GM12872 (cell line): ENCODE measurements around the gene MAN1C1.

Experiments used
- TF ChIP-seq, protein P1 (sequence below): IDR thresholded peaks from 3 replicates; pipeline ENCODE4 v1.5.1; 2011; ENCODE audit warnings: low read depth, mild to moderate bottlenecking, low read length, moderate library complexity; ENCODE audit not compliant: insufficient read depth

Gene MAN1C1

DNA sequence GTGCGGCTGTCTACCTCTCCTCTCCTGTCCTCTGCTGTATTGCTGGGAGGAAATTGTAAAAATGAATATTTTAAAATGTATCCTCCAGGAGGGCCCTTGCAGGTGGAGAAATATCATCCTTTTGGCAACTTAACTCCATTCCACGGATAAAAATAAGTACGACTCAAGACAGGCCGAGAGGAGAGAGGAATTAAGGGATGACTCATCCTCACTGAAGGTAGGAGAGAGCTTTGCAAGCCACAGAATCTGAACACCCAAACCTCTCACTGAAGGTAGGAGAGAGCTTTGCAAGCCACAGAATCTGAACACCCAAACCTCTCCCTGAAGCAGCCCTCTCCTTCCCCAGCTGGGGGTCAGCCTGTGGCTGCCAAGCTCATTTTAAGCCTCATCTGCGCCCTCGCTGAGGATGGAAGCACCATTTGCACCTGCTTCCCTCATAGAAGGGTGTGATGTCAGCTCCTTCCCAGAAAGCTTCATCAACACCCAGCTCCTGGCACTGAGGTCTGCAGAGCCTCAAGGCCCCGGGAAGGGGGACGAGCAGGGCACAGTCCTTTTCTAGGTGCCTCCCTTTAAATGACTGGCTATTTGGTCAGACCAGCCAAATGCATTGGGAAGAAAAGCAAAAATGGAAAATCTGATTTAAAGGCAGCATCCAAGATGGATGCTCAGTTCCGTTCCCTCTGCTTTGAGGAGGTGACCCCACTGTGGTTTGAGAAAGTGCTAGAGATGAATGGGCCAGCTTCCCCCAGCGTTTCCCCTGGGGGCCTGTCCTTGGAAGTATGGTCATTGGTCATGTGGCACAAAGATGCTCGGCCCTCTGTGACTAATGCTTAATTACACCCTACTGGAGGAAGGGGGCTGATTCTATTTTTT lies 170.5 kb downstream of the MAN1C1 start:
- TF ChIP-seq, protein P1, sequence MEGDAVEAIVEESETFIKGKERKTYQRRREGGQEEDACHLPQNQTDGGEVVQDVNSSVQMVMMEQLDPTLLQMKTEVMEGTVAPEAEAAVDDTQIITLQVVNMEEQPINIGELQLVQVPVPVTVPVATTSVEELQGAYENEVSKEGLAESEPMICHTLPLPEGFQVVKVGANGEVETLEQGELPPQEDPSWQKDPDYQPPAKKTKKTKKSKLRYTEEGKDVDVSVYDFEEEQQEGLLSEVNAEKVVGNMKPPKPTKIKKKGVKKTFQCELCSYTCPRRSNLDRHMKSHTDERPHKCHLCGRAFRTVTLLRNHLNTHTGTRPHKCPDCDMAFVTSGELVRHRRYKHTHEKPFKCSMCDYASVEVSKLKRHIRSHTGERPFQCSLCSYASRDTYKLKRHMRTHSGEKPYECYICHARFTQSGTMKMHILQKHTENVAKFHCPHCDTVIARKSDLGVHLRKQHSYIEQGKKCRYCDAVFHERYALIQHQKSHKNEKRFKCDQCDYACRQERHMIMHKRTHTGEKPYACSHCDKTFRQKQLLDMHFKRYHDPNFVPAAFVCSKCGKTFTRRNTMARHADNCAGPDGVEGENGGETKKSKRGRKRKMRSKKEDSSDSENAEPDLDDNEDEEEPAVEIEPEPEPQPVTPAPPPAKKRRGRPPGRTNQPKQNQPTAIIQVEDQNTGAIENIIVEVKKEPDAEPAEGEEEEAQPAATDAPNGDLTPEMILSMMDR, result no peak

DNA sequence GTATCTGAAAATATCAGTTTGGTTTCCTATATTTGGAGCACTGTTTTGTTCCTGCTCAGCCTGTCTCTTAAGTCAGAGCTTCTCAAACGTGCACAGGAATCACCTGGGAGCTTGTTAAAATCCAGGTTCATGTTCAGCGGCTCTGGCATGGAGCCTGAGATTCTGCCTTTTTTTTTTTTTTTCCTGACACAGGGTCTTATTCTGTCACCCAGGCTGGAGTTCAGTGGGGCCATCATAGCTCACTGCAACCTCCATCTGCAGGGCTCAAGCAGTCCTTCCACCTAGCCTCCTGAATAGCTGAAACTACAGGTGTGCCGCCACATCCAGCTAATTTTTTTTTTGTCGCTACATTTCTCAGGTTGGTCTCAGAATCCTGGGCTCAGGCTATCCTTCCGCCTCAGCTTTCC lies 171.2 kb downstream of the MAN1C1 start:
- TF ChIP-seq, protein P1, result no peak

DNA sequence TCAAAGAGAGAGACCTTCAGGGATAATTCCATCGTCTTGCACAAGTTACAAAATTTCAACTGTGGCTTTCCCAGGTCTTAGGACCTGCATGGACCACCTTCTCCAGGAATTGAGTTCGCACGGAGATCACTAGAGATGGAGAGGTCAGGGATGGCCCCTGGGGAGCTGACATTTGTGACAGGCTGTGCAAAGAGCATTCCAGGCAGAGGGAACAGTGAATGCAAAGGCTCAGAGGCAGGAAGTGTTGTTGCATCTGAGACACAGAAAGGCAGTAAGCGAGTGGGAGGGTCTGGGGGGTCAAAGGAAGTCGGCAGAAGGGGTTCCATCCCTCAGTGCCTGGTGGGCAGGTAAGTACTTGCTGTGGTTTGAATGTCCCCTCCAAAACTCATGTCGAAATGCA lies 173.9 kb downstream of the MAN1C1 start:
- TF ChIP-seq, protein P1, result no peak

DNA sequence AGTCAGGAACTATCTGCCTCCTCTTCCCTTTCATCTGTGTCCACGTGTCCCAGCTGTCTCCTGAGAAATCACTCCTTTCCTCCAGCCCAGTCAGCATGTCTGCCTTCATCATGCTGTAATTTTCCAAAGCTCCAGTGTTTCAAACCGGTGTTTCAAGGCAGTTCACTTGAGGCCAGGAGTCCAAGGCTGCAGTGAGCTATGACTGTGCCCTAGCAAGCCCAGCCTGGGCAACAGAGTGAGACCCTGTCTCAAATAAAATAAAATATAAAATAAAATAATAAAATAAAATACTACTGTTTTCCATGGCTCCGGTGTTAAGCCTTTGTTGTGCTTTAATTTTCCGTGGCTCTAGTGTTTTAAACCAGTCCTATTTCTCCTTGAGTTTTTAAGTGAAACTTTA lies 175.5 kb downstream of the MAN1C1 start:
- TF ChIP-seq, protein P1, result no peak

DNA sequence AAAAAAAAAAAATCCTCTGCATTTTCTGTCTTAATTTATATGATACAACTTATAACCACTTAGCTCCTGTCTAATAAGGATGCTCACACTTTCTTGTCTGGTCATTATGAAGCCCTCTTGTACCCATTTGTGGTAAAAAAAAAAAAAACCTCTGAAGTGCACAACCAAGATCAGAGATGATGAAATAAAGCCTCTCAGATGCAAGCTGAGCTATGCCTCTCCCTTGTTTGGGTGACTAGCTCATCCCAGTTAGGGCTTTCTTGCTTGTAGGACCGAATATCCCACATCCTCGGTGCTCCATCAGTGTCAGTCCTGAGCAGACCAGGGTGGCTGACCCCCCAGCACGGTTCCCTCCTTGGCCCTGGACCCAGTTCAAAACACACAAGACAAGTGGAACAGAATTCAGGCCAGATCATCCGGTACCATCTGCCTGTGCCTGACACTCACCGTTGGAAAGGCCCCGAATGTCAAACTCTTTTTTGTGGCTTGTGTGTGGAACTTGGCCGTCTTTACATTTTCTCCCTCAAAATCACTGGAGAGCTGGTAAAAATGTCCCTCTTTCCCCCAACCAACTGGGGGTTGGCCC lies 177.1 kb downstream of the MAN1C1 start:
- TF ChIP-seq, protein P1, result no peak

DNA sequence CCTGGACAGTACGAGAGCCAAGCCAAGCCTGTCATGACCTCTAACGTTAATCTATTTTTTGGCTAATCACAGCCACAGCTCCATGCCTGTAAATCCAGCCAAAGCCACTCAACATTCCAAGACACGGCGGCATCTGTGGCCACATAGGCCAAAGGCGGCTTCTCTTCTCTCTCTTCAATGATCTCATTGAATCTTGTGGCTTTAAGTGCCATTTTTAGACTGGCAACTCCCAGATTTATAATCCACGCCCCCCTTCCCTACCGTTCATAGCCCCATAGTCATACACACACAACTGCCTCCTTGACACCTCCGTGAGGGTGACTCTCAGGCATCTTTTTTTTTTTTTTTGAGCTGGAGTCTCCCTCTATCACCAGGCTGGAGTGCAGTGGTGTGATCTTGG lies 177.7 kb downstream of the MAN1C1 start:
- TF ChIP-seq, protein P1, result no peak

DNA sequence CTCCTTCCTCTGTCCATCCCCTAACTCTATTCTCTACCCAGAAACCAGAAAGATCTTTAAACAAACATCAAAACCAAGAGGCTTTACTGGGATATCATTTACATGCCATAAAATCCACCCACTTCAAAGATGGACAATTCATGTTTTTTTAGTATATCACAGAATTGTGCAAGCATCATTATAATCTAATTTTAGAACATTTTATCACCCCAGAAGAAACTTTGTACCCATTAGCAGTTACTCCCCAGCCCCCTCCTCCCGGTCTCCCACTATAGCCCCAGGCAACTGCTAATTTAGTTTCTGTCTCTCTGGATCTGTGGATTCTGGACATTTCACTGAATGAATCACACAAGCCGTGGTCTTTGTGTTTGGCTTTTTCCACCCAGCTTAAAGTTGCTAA lies 178.6 kb downstream of the MAN1C1 start:
- TF ChIP-seq, protein P1, result no peak
